ENCODE results near the gene ZC3H6. TPM values are rescaled to one million over a fixed set of nuclear protein-coding genes. Genes with fewer than 3 reads are reported as not detected.

Gene ZC3H6
- total and polyA plus RNA-seq, 2 of the 13 experiments (the other 11 are each of a cell fraction or from before 2014, with no cell fraction given): 0.71 to 0.93 TPM

DNA sequence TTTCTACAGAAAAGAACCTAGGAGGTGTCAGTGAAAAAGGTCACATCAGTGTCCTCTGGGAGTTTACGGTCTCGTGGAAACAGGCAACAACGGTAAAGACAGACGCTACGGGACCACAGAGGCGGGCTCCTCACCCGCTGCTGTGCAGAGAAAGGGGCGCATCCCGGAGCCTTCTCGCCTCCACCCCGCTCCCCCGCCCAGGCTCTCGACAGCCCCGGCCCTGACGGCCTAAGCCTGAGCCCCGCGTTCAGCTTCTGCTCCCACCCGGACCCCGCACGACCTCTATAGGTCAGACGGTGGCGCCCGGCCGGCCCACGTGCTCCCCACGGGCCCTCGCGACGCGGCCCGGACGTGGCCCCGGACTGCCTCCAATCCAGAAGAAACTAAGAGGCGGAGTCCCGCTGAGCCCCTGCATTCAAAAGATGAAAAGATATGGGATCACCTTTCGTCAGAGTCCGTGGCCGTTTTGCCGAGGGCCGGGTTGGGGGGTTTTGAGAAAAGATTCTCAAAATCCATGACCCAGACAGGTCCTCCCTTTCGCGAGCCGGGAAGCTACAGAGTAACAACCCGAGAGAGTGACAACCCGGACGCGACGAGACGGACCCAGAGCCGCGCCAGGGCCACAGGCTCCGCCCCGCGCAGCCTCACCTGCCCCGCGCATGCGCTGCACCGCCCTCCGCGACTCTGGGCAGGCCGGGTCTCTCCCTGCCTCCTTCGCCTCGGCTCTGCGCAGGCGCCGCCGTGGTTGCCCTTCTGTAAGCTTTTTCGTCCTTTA is 20.7 kb upstream of the ZC3H6 start, which contains the start of gene ZC3H8 (continued):
- TF ChIP-seq SOX6 (IDR thresholded peaks at IDR 0.05): no peak
- TF ChIP-seq SOX6 (CRISPR knock-in tag; IDR thresholded peaks at IDR 0.05): peak; percentile 63
- 0 out of 2 replicates have a peak, but pooled peaks have one; percentile 53 for TF ChIP-seq ZNF552 (CRISPR knock-in tag; IDR thresholded peaks at IDR 0.05; ENCODE audit: borderline replicate concordance)
- peak; percentile 48; the same call in 1 of the 2 replicates for TF ChIP-seq NFYC (CRISPR knock-in tag; IDR thresholded peaks at IDR 0.05)
- TF ChIP-seq, protein P1, sequence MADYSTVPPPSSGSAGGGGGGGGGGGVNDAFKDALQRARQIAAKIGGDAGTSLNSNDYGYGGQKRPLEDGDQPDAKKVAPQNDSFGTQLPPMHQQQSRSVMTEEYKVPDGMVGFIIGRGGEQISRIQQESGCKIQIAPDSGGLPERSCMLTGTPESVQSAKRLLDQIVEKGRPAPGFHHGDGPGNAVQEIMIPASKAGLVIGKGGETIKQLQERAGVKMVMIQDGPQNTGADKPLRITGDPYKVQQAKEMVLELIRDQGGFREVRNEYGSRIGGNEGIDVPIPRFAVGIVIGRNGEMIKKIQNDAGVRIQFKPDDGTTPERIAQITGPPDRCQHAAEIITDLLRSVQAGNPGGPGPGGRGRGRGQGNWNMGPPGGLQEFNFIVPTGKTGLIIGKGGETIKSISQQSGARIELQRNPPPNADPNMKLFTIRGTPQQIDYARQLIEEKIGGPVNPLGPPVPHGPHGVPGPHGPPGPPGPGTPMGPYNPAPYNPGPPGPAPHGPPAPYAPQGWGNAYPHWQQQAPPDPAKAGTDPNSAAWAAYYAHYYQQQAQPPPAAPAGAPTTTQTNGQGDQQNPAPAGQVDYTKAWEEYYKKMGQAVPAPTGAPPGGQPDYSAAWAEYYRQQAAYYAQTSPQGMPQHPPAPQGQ (CRISPR knock-in tag; IDR thresholded peaks at IDR 0.05; ENCODE audit: borderline replicate concordance): no peak
- TF ChIP-seq FOXK1 (CRISPR knock-in tag; IDR thresholded peaks at IDR 0.05; ENCODE audit: borderline replicate concordance, low read depth): peak; percentile 44; the same call in 1 of the 2 replicates
- peak; percentile 57 for TF ChIP-seq RXRB (CRISPR knock-in tag; IDR thresholded peaks at IDR 0.05; ENCODE audit: borderline replicate concordance)
- TF ChIP-seq, protein P2, sequence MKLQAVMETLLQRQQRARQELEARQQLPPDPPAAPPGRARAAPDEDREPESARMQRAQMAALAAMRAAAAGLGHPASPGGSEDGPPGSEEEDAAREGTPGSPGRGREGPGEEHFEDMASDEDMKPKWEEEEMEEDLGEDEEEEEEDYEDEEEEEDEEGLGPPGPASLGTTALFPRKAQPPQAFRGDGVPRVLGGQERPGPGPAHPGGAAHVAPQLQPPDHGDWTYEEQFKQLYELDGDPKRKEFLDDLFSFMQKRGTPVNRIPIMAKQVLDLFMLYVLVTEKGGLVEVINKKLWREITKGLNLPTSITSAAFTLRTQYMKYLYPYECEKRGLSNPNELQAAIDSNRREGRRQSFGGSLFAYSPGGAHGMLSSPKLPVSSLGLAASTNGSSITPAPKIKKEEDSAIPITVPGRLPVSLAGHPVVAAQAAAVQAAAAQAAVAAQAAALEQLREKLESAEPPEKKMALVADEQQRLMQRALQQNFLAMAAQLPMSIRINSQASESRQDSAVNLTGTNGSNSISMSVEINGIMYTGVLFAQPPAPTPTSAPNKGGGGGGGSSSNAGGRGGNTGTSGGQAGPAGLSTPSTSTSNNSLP (IDR thresholded peaks at IDR 0.05; ENCODE audit: low read depth, low read length): no peak
- TF ChIP-seq NFIC (IDR thresholded peaks at IDR 0.05; ENCODE audit: low read length): no peak
- TF ChIP-seq, protein P3, sequence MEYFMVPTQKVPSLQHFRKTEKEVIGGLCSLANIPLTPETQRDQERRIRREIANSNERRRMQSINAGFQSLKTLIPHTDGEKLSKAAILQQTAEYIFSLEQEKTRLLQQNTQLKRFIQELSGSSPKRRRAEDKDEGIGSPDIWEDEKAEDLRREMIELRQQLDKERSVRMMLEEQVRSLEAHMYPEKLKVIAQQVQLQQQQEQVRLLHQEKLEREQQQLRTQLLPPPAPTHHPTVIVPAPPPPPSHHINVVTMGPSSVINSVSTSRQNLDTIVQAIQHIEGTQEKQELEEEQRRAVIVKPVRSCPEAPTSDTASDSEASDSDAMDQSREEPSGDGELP (IDR thresholded peaks at IDR 0.05; ENCODE audit: borderline replicate concordance, low read depth): no peak
- TF ChIP-seq DPF2 (CRISPR knock-in tag; IDR thresholded peaks at IDR 0.05; ENCODE audit: borderline replicate concordance, low read depth): no peak
- no peak for TF ChIP-seq RELA (CRISPR knock-in tag; IDR thresholded peaks at IDR 0.05)
- 0 out of 2 replicates have a peak, but pooled peaks have one; percentile 41 for TF ChIP-seq NFKBIZ (CRISPR knock-in tag; IDR thresholded peaks at IDR 0.05)
- 0 out of 2 replicates have a peak, but pooled peaks have one; percentile 59 for TF ChIP-seq ZNF761 (CRISPR knock-in tag; conservative IDR thresholded peaks at IDR 0.05)
- no peak for TF ChIP-seq ZNF138 (CRISPR knock-in tag; IDR thresholded peaks at IDR 0.05; ENCODE audit: low read depth)
- TF ChIP-seq NCOR1 (IDR thresholded peaks at IDR 0.05; ENCODE audit: borderline replicate concordance, low read length): no peak
- TF ChIP-seq MTERF4 (CRISPR knock-in tag; IDR thresholded peaks at IDR 0.05): peak; percentile 97
- peak; percentile 98 for TF ChIP-seq ZNF274 (CRISPR knock-in tag; IDR thresholded peaks at IDR 0.05)
- TF ChIP-seq STAT6 (CRISPR knock-in tag; IDR thresholded peaks at IDR 0.05; ENCODE audit: borderline replicate concordance): peak; percentile 51; the same call in 1 of the 2 replicates
